Liver (tissue), 9 donors: Measurements from ENCODE around the gene KRTAP2-3. TPM values are rescaled to one million over a fixed set of nuclear protein-coding genes. Genes with fewer than 3 reads are reported as not detected.
"Not testable (repeated sequence)": the region's sequence is repeated elsewhere in the genome, so short reads cannot be mapped to it uniquely, and the experiment has no call there.

ENCODE experiments used
- DNase-seq: peaks from one replicate; pipeline ENCODE4 v3.0.0-alpha.2; 2017; ENCODE audit warnings: low spot score
- H3K27ac ChIP-seq, 2 donors: one replicate each; pipeline ENCODE4 v1.7.0; 2013; ENCODE audit warnings: inconsistent platforms in 2 of 2, low read length in 2 of 2, control low read depth in 1 of 2, low read depth in 1 of 2, mild to moderate bottlenecking in 1 of 2
- H3K27me3 ChIP-seq, 4 donors: one replicate each; pipeline versions ENCODE4 v1.6.1 to v1.7.0; 2013; ENCODE audit warnings: low read length in 3 of 4, inconsistent platforms in 1 of 4, mild to moderate bottlenecking in 1 of 4, moderate library complexity in 1 of 4; ENCODE audit not compliant: control insufficient read depth in 4 of 4, insufficient read depth in 4 of 4
- H3K36me3 ChIP-seq, 4 donors: one replicate each; pipeline versions ENCODE4 v1.6.1 to v1.7.0; 2013; ENCODE audit warnings: low read length in 3 of 4, mild to moderate bottlenecking in 3 of 4, low read depth in 1 of 4, moderate library complexity in 1 of 4; ENCODE audit not compliant: control insufficient read depth in 4 of 4, insufficient read depth in 3 of 4
- H3K4me1 ChIP-seq, 4 donors: one replicate each; pipeline versions ENCODE4 v1.6.1 to v1.7.0; 2013; ENCODE audit warnings: low read length in 3 of 4, mild to moderate bottlenecking in 3 of 4, moderate library complexity in 1 of 4; ENCODE audit not compliant: control insufficient read depth in 4 of 4, insufficient read depth in 4 of 4
- H3K4me3 ChIP-seq, 3 donors: one replicate each; pipeline versions ENCODE4 v1.6.1 to v1.7.0; 2013; ENCODE audit warnings: low read length in 3 of 3, control low read depth in 1 of 3, low read depth in 1 of 3, mild to moderate bottlenecking in 1 of 3
- H3K9ac ChIP-seq, 2 donors: one replicate each; pipeline ENCODE4 v1.7.0; 2013; ENCODE audit warnings: low read length in 2 of 2, mild to moderate bottlenecking in 2 of 2, moderate library complexity in 2 of 2, control low read depth in 1 of 2, low read depth in 1 of 2
- H3K9me3 ChIP-seq, 4 donors: one replicate each; pipeline versions ENCODE4 v1.6.1 to v1.7.0; 2013; ENCODE audit warnings: low read length in 3 of 4; ENCODE audit not compliant: control insufficient read depth in 4 of 4
- EGR1 ChIP-seq, 2 donors: IDR thresholded peaks; 2 replicates each; pipeline ENCODE4 v1.6.1; 2016 to 2018; ENCODE audit warnings: antibody characterized with exemption in 2 of 2, low read depth in 2 of 2
- FOXA1 ChIP-seq: IDR thresholded peaks from 2 replicates; pipeline ENCODE4 v1.6.1; 2016; ENCODE audit warnings: antibody characterized with exemption
- HNF4A ChIP-seq, 2 donors: conservative IDR thresholded peaks; 2 replicates each; pipeline ENCODE4 v1.6.1; 2016; ENCODE audit warnings: antibody characterized with exemption in 2 of 2, mild to moderate bottlenecking in 2 of 2
- HNF4G ChIP-seq: IDR thresholded peaks from 2 replicates; pipeline ENCODE4 v1.6.1; 2016; ENCODE audit warnings: antibody characterized with exemption
- JUND ChIP-seq, 2 donors: IDR thresholded peaks; 2 replicates each; pipeline ENCODE4 v1.6.1; 2016; ENCODE audit warnings: antibody characterized with exemption in 2 of 2
- NR2F2 ChIP-seq: IDR thresholded peaks from 2 replicates; pipeline ENCODE4 v1.6.1; 2016; ENCODE audit warnings: antibody characterized with exemption
- RXRA ChIP-seq, 2 donors: IDR thresholded peaks; 2 replicates each; pipeline ENCODE4 v1.6.1; 2017 to 2018; ENCODE audit warnings: antibody characterized with exemption in 2 of 2, mild to moderate bottlenecking in 1 of 2
- SP1 ChIP-seq: IDR thresholded peaks from 2 replicates; pipeline ENCODE4 v1.6.1; 2018; ENCODE audit warnings: antibody characterized with exemption, mild to moderate bottlenecking
- TAF1 ChIP-seq: conservative IDR thresholded peaks from 2 replicates; pipeline ENCODE4 v1.6.1; 2016; ENCODE audit warnings: antibody characterized with exemption, mild to moderate bottlenecking
- YY1 ChIP-seq: IDR thresholded peaks from 2 replicates; pipeline ENCODE4 v1.6.1; 2016; ENCODE audit warnings: antibody characterized with exemption, mild to moderate bottlenecking
- WGBS: extraction: QIAGEN DNeasy Blood & Tissue Kit; methylation state at CpG from one replicate; pipeline ENCODE4 v1.1.7; 2013; 5-methylcytosine and 5-hydroxymethylcytosine counted together
- polyA plus RNA-seq, 2 donors: library from polyadenylated mRNA; stranded (reverse) in 1 of 2; unstranded in 1 of 2; fragments of 200-250 nt in 1 of 2; fragments of >200 nt in 1 of 2; fragmentation: Nextera tagmentation in 1 of 2; extraction: Ambion mirVana in 1 of 2; gene quantifications; one replicate each; pipeline versions ENCODE4 v1.2.1 to v1.2.3, GENCODE V29; 2013 to 2015
- total RNA-seq, 2 donors: library from RNA; depleted of rRNA; stranded (reverse); fragments of >200 nt; gene quantifications; one replicate each; pipeline ENCODE4 v1.2.3, GENCODE V29; 2014
- TF ChIP-seq, protein P1 (sequence below): IDR thresholded peaks from 2 replicates; pipeline ENCODE4 v1.6.1; 2016; ENCODE audit warnings: antibody characterized with exemption
- TF ChIP-seq, protein P2 (sequence below): fragments of 150-350 bp; IDR thresholded peaks from 2 replicates; pipeline ENCODE4 v1.5.1; 2017; ENCODE audit warnings: improper control_type of control experiment, low read depth, low read length; ENCODE audit not compliant: missing input control
- TF ChIP-seq, protein P3 (sequence below): IDR thresholded peaks from 2 replicates; pipeline ENCODE4 v1.6.1; 2016; ENCODE audit warnings: antibody characterized with exemption
- TF ChIP-seq, protein P4 (sequence below): IDR thresholded peaks from 2 replicates; pipeline ENCODE4 v1.6.1; 2016; ENCODE audit warnings: antibody characterized with exemption
- TF ChIP-seq, protein P5 (sequence below): IDR thresholded peaks from 2 replicates; pipeline ENCODE4 v1.6.1; 2016; ENCODE audit warnings: antibody characterized with exemption, mild to moderate bottlenecking
- donor health status: healthy.
- donor health status: healthy.
- donor health status: healthy.
- donor health status: healthy.
- donor health status: healthy.

KRTAP2-3 gene
- total and polyA plus RNA-seq, 4 donors = not detected

DNA sequence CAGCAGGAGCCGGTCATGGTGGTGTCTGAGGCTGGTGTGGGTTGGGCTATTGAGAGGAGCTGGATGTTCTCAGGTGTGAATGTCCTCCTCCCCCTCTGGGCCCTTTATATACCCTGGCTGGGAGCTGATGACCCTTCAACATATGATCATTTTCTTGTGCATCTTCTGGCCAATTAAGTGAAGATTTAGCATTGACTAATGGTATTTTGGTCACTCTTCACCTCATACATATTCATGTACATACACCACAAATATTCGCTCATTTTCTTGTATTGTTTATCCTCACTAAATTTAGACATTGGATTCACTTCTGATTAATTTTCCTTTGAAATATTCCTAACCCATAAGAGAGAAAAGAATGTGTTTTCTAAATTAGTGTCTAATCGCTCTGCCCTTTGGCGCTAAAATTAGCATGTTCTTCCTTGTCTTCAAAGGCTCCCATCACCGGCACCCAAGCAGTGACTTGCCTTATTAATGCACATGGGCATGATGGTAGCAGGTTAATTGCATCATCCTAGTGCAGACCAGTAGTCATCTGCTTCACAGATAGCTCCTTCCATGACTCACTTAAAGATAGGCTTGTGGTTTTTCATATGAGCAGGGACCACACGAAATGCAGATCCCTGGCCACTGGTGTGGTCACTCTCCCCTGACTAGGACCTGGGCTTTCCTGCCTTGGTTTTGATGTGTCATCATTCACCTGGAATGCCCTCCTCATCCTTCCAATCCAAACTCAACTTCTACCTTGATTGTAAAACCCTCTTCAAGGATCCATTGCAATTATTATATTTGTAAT is 6.1 kb upstream of the KRTAP2-3 start, which contains the start of gene KRTAP2-4:
Gene KRTAP2-4 (minus strand): TSS at position 51 of the 796 bp plus-strand sequence. CDS start 34 bp downstream, at position 17.
- TF ChIP-seq SP1 = no peak
- TF ChIP-seq EGR1 (IDR thresholded peaks at IDR 0.05; ENCODE audit: low read depth in 2 of 2) = no peak
- TF ChIP-seq, protein P1, sequence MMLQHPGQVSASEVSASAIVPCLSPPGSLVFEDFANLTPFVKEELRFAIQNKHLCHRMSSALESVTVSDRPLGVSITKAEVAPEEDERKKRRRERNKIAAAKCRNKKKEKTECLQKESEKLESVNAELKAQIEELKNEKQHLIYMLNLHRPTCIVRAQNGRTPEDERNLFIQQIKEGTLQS = no peak
- TF ChIP-seq, protein P2, sequence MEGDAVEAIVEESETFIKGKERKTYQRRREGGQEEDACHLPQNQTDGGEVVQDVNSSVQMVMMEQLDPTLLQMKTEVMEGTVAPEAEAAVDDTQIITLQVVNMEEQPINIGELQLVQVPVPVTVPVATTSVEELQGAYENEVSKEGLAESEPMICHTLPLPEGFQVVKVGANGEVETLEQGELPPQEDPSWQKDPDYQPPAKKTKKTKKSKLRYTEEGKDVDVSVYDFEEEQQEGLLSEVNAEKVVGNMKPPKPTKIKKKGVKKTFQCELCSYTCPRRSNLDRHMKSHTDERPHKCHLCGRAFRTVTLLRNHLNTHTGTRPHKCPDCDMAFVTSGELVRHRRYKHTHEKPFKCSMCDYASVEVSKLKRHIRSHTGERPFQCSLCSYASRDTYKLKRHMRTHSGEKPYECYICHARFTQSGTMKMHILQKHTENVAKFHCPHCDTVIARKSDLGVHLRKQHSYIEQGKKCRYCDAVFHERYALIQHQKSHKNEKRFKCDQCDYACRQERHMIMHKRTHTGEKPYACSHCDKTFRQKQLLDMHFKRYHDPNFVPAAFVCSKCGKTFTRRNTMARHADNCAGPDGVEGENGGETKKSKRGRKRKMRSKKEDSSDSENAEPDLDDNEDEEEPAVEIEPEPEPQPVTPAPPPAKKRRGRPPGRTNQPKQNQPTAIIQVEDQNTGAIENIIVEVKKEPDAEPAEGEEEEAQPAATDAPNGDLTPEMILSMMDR = no peak
- no peak for TF ChIP-seq HNF4G
- no peak for TF ChIP-seq JUND (IDR thresholded peaks at IDR 0.05)
- no peak for TF ChIP-seq HNF4A (conservative IDR thresholded peaks at IDR 0.05)
- TF ChIP-seq, protein P3, sequence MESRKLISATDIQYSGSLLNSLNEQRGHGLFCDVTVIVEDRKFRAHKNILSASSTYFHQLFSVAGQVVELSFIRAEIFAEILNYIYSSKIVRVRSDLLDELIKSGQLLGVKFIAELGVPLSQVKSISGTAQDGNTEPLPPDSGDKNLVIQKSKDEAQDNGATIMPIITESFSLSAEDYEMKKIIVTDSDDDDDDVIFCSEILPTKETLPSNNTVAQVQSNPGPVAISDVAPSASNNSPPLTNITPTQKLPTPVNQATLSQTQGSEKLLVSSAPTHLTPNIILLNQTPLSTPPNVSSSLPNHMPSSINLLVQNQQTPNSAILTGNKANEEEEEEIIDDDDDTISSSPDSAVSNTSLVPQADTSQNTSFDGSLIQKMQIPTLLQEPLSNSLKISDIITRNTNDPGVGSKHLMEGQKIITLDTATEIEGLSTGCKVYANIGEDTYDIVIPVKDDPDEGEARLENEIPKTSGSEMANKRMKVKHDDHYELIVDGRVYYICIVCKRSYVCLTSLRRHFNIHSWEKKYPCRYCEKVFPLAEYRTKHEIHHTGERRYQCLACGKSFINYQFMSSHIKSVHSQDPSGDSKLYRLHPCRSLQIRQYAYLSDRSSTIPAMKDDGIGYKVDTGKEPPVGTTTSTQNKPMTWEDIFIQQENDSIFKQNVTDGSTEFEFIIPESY = no peak
- no peak for TF ChIP-seq TAF1
- TF ChIP-seq NR2F2 = no peak
- TF ChIP-seq, protein P4, sequence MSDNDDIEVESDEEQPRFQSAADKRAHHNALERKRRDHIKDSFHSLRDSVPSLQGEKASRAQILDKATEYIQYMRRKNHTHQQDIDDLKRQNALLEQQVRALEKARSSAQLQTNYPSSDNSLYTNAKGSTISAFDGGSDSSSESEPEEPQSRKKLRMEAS = no peak
- TF ChIP-seq FOXA1 = no peak
- DNase-seq = no peak
- H3K4me3 ChIP-seq = no peak within 1 kb of the TSS
- no peaks in the 10 kb centered on the region for H3K4me1 ChIP-seq
- H3K27me3 ChIP-seq = peaks cover 0 to 3% (median 0%) of the 10 kb centered on the region in 4 donors
- H3K27ac ChIP-seq = no peak within 1 kb of the TSS
- 88% methylated on average over 6 of the region's 6 CpGs for WGBS
- H3K9ac ChIP-seq = no peak within 1 kb of the TSS
- H3K9me3 ChIP-seq = no peaks in the 10 kb centered on the region
- H3K36me3 ChIP-seq = no peaks in the 10 kb centered on the region

DNA sequence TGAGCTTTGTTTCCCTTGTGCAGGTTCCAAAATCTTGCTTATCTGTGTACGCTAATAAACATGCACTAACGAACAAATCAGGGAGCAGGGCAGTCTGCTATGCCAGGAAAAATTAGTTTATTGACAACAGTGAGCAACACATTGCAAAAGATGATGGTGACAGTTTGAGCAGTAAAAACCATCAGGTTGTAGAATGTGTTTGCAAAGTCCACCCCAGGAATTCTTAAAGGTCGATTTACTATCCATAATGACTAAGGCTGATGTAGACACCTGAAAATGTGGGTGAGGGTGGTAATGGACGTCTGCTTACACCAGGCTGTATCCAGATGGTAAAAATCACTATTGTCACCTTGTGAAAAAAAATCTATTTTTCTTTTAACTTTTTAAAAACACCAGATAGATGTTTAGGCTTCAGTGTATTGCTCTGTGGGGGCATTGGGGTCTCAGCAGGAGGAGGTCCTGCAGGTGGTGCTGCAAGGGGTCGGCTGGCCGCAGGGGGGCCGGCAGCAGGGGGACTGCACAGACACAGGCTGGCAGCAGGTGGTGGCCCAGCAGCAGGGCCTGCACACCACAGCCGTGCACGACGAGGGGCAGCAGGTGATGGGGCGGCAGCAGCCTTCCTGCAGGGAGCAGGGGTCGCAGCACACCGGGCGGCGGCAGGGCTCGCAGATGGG is 5.2 kb upstream of the KRTAP2-3 start:
- not testable (repeated sequence) for H3K9me3 ChIP-seq, H3K36me3 ChIP-seq, DNase-seq, H3K9ac ChIP-seq, H3K27me3 ChIP-seq, H3K4me1 ChIP-seq, H3K4me3 ChIP-seq, H3K27ac ChIP-seq
- 63% methylated on average over 7 of the region's 16 CpGs for WGBS

DNA sequence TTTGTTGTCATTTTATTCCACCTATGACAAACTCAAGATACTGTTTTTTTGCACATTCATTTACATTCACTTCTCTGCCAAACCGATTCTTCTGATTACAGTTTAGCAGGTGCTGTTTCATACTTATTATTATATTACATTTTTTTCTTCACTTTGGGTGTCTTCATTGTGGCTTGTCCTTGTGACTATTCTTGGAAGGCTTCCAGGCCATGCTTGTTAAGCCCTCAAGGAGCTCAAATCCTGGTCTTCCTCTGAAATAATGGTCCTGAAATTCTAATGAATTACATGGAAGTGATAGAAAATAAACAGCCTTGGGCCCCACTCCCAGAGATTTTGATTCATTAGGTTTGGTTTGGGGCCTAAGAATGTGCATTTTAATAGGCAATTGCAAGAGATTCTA is 4.4 kb upstream of the KRTAP2-3 start:
- no peak for DNase-seq
- WGBS = 83% methylated on average over 1 of the region's 1 CpG
- TF ChIP-seq FOXA1 = no peak
- TF ChIP-seq, protein P2 = no peak
- no peak for TF ChIP-seq RXRA (IDR thresholded peaks at IDR 0.05)
- TF ChIP-seq HNF4G = no peak
- no peak for TF ChIP-seq NR2F2
- no peak for TF ChIP-seq JUND (IDR thresholded peaks at IDR 0.05)
- no peak for TF ChIP-seq YY1
- TF ChIP-seq, protein P5, sequence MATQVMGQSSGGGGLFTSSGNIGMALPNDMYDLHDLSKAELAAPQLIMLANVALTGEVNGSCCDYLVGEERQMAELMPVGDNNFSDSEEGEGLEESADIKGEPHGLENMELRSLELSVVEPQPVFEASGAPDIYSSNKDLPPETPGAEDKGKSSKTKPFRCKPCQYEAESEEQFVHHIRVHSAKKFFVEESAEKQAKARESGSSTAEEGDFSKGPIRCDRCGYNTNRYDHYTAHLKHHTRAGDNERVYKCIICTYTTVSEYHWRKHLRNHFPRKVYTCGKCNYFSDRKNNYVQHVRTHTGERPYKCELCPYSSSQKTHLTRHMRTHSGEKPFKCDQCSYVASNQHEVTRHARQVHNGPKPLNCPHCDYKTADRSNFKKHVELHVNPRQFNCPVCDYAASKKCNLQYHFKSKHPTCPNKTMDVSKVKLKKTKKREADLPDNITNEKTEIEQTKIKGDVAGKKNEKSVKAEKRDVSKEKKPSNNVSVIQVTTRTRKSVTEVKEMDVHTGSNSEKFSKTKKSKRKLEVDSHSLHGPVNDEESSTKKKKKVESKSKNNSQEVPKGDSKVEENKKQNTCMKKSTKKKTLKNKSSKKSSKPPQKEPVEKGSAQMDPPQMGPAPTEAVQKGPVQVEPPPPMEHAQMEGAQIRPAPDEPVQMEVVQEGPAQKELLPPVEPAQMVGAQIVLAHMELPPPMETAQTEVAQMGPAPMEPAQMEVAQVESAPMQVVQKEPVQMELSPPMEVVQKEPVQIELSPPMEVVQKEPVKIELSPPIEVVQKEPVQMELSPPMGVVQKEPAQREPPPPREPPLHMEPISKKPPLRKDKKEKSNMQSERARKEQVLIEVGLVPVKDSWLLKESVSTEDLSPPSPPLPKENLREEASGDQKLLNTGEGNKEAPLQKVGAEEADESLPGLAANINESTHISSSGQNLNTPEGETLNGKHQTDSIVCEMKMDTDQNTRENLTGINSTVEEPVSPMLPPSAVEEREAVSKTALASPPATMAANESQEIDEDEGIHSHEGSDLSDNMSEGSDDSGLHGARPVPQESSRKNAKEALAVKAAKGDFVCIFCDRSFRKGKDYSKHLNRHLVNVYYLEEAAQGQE = no peak
- TF ChIP-seq SP1 = no peak

More for the DNA sequence above, 4.4 kb upstream of the KRTAP2-3 start:
- H3K27me3 ChIP-seq = peaks cover 0 to 8% (median 0%) of the 10 kb centered on the region in 4 donors
- no peak overlapping the region for H3K4me3 ChIP-seq
- H3K9ac ChIP-seq = no peak overlapping the region
- H3K9me3 ChIP-seq = no peaks in the 10 kb centered on the region
- no peak overlapping the region for H3K27ac ChIP-seq
- no peaks in the 10 kb centered on the region for H3K36me3 ChIP-seq
- no peaks in the 10 kb centered on the region for H3K4me1 ChIP-seq
